LNCAP (cell line): ENCODE measurements around the gene QKI.

Source experiments
- CTCF ChIP-seq: fragments of 450-650 bp; IDR thresholded peaks from 2 replicates; pipeline ENCODE4 v1.5.1; 2017; ENCODE audit warnings: mild to moderate bottlenecking

The QKI gene

GRCh38 chr6:163607792-163608191, 193.3 kb downstream of the QKI start:
- TF ChIP-seq CTCF = no peak

- no peak for TF ChIP-seq CTCF
Measured at GRCh38 chr6:163608204-163608644, 193.7 kb downstream of the QKI start.

GRCh38 chr6:163612200-163612599, 197.7 kb downstream of the QKI start:
- no peak for TF ChIP-seq CTCF

GRCh38 chr6:163613025-163613424, 198.5 kb downstream of the QKI start:
- TF ChIP-seq CTCF = no peak

GRCh38 chr6:163613668-163614067, 199.2 kb downstream of the QKI start:
- no peak for TF ChIP-seq CTCF

GRCh38 chr6:163616452-163616851, 201.9 kb downstream of the QKI start:
- TF ChIP-seq CTCF = no peak

- TF ChIP-seq CTCF = no peak
Measured at GRCh38 chr6:163617549-163617948, 203.0 kb downstream of the QKI start.

- TF ChIP-seq CTCF = no peak
Measured at GRCh38 chr6:163620101-163620500, 205.6 kb downstream of the QKI start.
